Measurements from ENCODE around the gene CCDC110. TPM values are rescaled to one million over a fixed set of nuclear protein-coding genes. Genes with fewer than 3 reads are reported as not detected.

The CCDC110 gene
- total RNA-seq, 2 donors from 2014 or later = 0.26 to 0.80 TPM

DNA sequence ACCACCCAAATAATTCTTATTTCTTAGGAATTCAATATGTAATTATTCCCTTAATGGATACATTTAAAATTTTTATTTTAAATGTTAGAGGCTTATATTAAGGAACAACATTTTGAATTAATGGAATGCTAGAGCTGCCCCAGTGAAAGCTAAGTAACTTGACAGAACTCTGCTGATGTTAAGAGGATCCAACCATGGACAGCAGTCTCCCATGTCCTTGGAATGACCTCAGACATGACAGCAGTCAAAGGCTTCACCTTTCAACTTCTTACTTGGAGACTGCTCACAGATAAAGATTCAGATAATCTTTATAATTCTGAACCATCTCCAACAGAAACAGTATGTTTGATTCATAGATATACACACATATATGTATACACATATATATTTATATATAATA lies 46.5 kb upstream of the CCDC110 start:
- H3K9me3 ChIP-seq (ENCODE audit: control insufficient read depth, low read length) = no peaks in the 10 kb centered on the region
- H3K27ac ChIP-seq (ENCODE audit: low read depth, low read length) = no peak overlapping the region
- Mint-ChIP-seq H3K27ac (no peak overlapping the region), H3K4me1 (no peaks in the 10 kb centered on the region), H3K27me3 (ENCODE audit: insufficient read depth) (peaks cover 4% of the 10 kb centered on the region), H3K4me3 (no peak overlapping the region), H3K9me3 (no peaks in the 10 kb centered on the region), H3K36me3 (ENCODE audit: low read depth) (no peaks in the 10 kb centered on the region)
- H3K4me1 ChIP-seq (ENCODE audit: control insufficient read depth, insufficient read depth, low read length) = no peaks in the 10 kb centered on the region
- H3K36me3 ChIP-seq (ENCODE audit: control insufficient read depth, insufficient read depth, low read length) = peaks cover 31% of the 10 kb centered on the region
- TF ChIP-seq, protein P1, sequence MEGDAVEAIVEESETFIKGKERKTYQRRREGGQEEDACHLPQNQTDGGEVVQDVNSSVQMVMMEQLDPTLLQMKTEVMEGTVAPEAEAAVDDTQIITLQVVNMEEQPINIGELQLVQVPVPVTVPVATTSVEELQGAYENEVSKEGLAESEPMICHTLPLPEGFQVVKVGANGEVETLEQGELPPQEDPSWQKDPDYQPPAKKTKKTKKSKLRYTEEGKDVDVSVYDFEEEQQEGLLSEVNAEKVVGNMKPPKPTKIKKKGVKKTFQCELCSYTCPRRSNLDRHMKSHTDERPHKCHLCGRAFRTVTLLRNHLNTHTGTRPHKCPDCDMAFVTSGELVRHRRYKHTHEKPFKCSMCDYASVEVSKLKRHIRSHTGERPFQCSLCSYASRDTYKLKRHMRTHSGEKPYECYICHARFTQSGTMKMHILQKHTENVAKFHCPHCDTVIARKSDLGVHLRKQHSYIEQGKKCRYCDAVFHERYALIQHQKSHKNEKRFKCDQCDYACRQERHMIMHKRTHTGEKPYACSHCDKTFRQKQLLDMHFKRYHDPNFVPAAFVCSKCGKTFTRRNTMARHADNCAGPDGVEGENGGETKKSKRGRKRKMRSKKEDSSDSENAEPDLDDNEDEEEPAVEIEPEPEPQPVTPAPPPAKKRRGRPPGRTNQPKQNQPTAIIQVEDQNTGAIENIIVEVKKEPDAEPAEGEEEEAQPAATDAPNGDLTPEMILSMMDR (conservative IDR thresholded peaks at IDR 0.05) = no peak
- no peaks in the 10 kb centered on the region for H3K27me3 ChIP-seq (ENCODE audit: control insufficient read depth, insufficient read depth, low read length, poor library complexity, severe bottlenecking)
- no peak overlapping the region for H3K9ac ChIP-seq (ENCODE audit: extremely low read depth, low read length, poor library complexity, severe bottlenecking)
- H3K4me3 ChIP-seq (ENCODE audit: low read length) = no peak overlapping the region
- no peak for DNase-seq

DNA sequence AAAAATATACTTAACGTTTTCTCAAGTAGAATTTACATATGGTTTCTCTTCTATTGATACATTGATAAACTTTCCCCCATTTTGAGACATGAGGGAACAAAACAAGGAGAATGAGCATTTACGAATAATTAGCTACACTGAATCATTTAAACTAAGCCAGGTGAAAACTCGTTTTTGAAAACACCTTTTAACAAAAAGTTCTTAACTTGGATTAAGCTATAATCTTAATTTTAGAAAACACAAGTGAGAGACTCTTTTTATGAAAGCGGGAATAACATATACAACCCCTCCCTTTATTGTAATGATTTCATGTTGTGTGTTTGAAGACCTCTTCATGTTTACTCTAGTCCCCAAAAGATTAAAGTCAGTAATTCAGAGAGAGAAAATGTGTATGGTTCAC lies 43.7 kb upstream of the CCDC110 start:
- peaks cover 6% of the 10 kb centered on the region for H3K4me1 Mint-ChIP-seq
- peaks cover 30% of the 10 kb centered on the region for H3K36me3 ChIP-seq (ENCODE audit: control insufficient read depth, insufficient read depth, low read length)
- no peak for DNase-seq
- no peak overlapping the region for H3K27ac ChIP-seq (ENCODE audit: low read depth, low read length)
- no peaks in the 10 kb centered on the region for H3K9me3 Mint-ChIP-seq
- no peak overlapping the region for H3K4me3 ChIP-seq (ENCODE audit: low read length)
- H3K4me3 Mint-ChIP-seq = no peak overlapping the region
- WGBS, 2 experiments (ENCODE audit: insufficient coverage in 1 of 2, insufficient read length in 1 of 2) = 76 to 100% methylated on average over 1 to 3 of the region's 4 CpGs
- H3K9ac ChIP-seq (ENCODE audit: extremely low read depth, low read length, poor library complexity, severe bottlenecking) = no peak overlapping the region
- no peaks in the 10 kb centered on the region for H3K9me3 ChIP-seq (ENCODE audit: control insufficient read depth, low read length)
- H3K27me3 Mint-ChIP-seq (ENCODE audit: insufficient read depth) = peaks cover 4% of the 10 kb centered on the region
- TF ChIP-seq, protein P1 (conservative IDR thresholded peaks at IDR 0.05) = no peak
- no peaks in the 10 kb centered on the region for H3K27me3 ChIP-seq (ENCODE audit: control insufficient read depth, insufficient read depth, low read length, poor library complexity, severe bottlenecking)
- no peak overlapping the region for H3K27ac Mint-ChIP-seq
- H3K4me1 ChIP-seq (ENCODE audit: control insufficient read depth, insufficient read depth, low read length) = no peaks in the 10 kb centered on the region
- no peaks in the 10 kb centered on the region for H3K36me3 Mint-ChIP-seq (ENCODE audit: low read depth)

DNA sequence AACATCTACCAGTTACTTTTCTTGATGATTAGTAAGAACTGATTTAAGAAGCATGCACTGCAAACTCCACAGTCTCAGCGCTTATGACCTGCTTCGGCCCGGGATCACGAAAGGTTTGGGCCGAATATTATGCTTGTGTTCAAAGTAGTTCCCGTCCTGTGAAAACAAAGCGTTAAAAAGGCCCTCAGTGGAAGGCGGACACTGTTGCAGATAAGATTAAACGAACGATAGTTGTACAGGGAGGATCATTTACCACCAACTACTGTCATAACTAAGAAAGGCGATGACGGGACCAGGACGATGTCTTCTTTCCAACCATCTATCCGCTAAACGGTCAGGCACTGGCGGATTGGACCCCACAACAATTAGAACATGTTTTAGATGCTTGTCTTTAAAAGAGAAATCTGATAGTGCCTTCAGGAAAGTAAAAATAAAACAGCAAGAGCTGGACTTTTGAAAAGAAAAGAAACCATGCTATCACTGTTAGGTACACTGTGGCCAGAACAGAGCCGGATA lies 42.7 kb upstream of the CCDC110 start:
- 93 to 97% methylated on average over 14 to 17 of the region's 17 CpGs for WGBS, 2 experiments (ENCODE audit: insufficient coverage in 1 of 2, insufficient read length in 1 of 2)
- Mint-ChIP-seq H3K27me3 (ENCODE audit: insufficient read depth) (peaks cover 4% of the 10 kb centered on the region), H3K27ac (no peak overlapping the region), H3K9me3 (no peaks in the 10 kb centered on the region), H3K36me3 (ENCODE audit: low read depth) (no peaks in the 10 kb centered on the region), H3K4me1 (peaks cover 6% of the 10 kb centered on the region), H3K4me3 (no peak overlapping the region)
- Histone ChIP-seq H3K4me1 (ENCODE audit: control insufficient read depth, insufficient read depth, low read length) (no peaks in the 10 kb centered on the region), H3K27me3 (ENCODE audit: control insufficient read depth, insufficient read depth, low read length, poor library complexity, severe bottlenecking) (no peaks in the 10 kb centered on the region), H3K9ac (ENCODE audit: extremely low read depth, low read length, poor library complexity, severe bottlenecking) (no peak overlapping the region), H3K9me3 (ENCODE audit: control insufficient read depth, low read length) (no peaks in the 10 kb centered on the region), H3K36me3 (ENCODE audit: control insufficient read depth, insufficient read depth, low read length) (peaks cover 22% of the 10 kb centered on the region), H3K4me3 (ENCODE audit: low read length) (no peak overlapping the region), H3K27ac (ENCODE audit: low read depth, low read length) (no peak overlapping the region)
- DNase-seq = no peak
- TF ChIP-seq, protein P1 (conservative IDR thresholded peaks at IDR 0.05) = no peak
